GM21526 (cell line): Measurements from ENCODE around the gene UPF1.
A peak's percentile ranks its signal among the peaks of the same experiment; 100 is the strongest.

ENCODE experiments used
- ATAC-seq: cut with Tn5 transposase; IDR thresholded peaks from one replicate; pipeline ENCODE4 v1.9.1; 2021; ENCODE audit warnings: moderate library complexity; ENCODE audit not compliant: unreplicated experiment, low FRiP score

The UPF1 gene

GRCh38 chr19:18831524-18832305 is at the start of gene UPF1:
TSS of gene UPF1 (plus strand) at chr19:18831959. CDS start at chr19:18832210, 251 bp downstream.
- ATAC-seq: peak; percentile 54

GRCh38 chr19:18782559-18783225 is 49.1 kb upstream of the UPF1 start:
- ATAC-seq: no peak

GRCh38 chr19:18783958-18784785 is 47.6 kb upstream of the UPF1 start:
- ATAC-seq: no peak

GRCh38 chr19:18784786-18785120 is 47.0 kb upstream of the UPF1 start:
- no peak for ATAC-seq

GRCh38 chr19:18785179-18786124 is 46.3 kb upstream of the UPF1 start:
- no peak for ATAC-seq

- ATAC-seq: no peak
These were observed 43.0 kb upstream of the UPF1 start for GRCh38 chr19:18788529-18789421.

GRCh38 chr19:18789422-18789869 is 42.3 kb upstream of the UPF1 start:
- no peak for ATAC-seq

GRCh38 chr19:18789883-18790565 is 41.7 kb upstream of the UPF1 start:
- no peak for ATAC-seq

- ATAC-seq: no peak
These were observed 41.0 kb upstream of the UPF1 start, which contains the start of gene COMP for GRCh38 chr19:18790566-18791314. TSS of gene COMP (minus strand) at chr19:18791305. CDS start at chr19:18791269, 36 bp downstream.

GRCh38 chr19:18791315-18791678 is 40.5 kb upstream of the UPF1 start:
- ATAC-seq: no peak

- no peak for ATAC-seq
These were observed 39.1 kb upstream of the UPF1 start for GRCh38 chr19:18792661-18793060.

- ATAC-seq: no peak
These were observed 38.4 kb upstream of the UPF1 start for GRCh38 chr19:18793144-18794028.

- no peak for ATAC-seq
These were observed 37.8 kb upstream of the UPF1 start for GRCh38 chr19:18794029-18794313.

GRCh38 chr19:18794692-18795091 is 37.1 kb upstream of the UPF1 start:
- no peak for ATAC-seq

- ATAC-seq: no peak
These were observed 36.2 kb upstream of the UPF1 start for GRCh38 chr19:18795540-18795939.

- ATAC-seq: no peak
These were observed 35.5 kb upstream of the UPF1 start for GRCh38 chr19:18796239-18796638.
